Upper lobe of left lung (tissue), 4 donors: Measurements from ENCODE around the gene AEBP1.

Experiments
- CTCF ChIP-seq, 6 experiments: fragments of 450-650 bp in 4 of 6; fragments of 200-600 bp in 2 of 6; sonication (generic) in 2 of 6; IDR thresholded peaks; one replicate each; pipeline ENCODE4 v1.5.1; 2016 to 2019; ENCODE audit warnings: antibody characterized with exemption in 6 of 6
- EP300 ChIP-seq, 4 donors: sonication (generic); formaldehyde crosslinking; IDR thresholded peaks; one replicate each; pipeline ENCODE4 v1.5.1; 2017; ENCODE audit warnings: antibody characterized with exemption in 4 of 4, control low read depth in 2 of 4
- POLR2A ChIP-seq, 4 donors: fragments of 450-650 bp; IDR thresholded peaks; one replicate each; pipeline ENCODE4 v1.5.1; 2016 to 2017; ENCODE audit warnings: antibody characterized with exemption in 4 of 4, mild to moderate bottlenecking in 2 of 4
- POLR2AphosphoS5 ChIP-seq, 2 donors: sonication (generic); formaldehyde crosslinking; IDR thresholded peaks; one replicate each; pipeline ENCODE4 v1.5.1; 2017; ENCODE audit warnings: antibody characterized with exemption in 2 of 2

- TF ChIP-seq POLR2A (IDR thresholded peaks at IDR 0.05) (no peak), CTCF (IDR thresholded peaks at IDR 0.05) (no peak), EP300 (IDR thresholded peaks at IDR 0.05) (no peak), POLR2AphosphoS5 (IDR thresholded peaks at IDR 0.05) (no peak)
Measured at GRCh38 chr7:44107961-44108767, 4.0 kb downstream of the AEBP1 start.
